Upper lobe of left lung (tissue), 6 donors: ENCODE results near the gene PDLIM5. TPM values are rescaled to one million over a fixed set of nuclear protein-coding genes. Genes with fewer than 3 reads are reported as not detected.

ENCODE experiments used
- ATAC-seq, 2 donors: fragments of 200-7000 bp; cut with Tn5 transposase; one replicate each; pipeline ENCODE4 v1.9.1; 2022; ENCODE audit warnings: mild to moderate bottlenecking in 2 of 2, moderate library complexity in 2 of 2; ENCODE audit not compliant: low FRiP score in 2 of 2
- DNase-seq, 2 donors: peaks; one replicate each; pipeline ENCODE4 v3.0.0-alpha.2; 2019 to 2020
- H3K27ac ChIP-seq, 4 donors: fragments of 200-600 bp; sonication (generic); one replicate each; pipeline ENCODE4 v1.5.1; 2016 to 2019
- H3K27me3 ChIP-seq, 4 donors: fragments of 200-600 bp; sonication (generic); one replicate each; pipeline ENCODE4 v1.5.1; 2017 to 2019
- H3K36me3 ChIP-seq, 4 donors: fragments of 200-600 bp; sonication (generic); one replicate each; pipeline ENCODE4 v1.5.1; 2016 to 2019
- H3K4me1 ChIP-seq, 4 donors: fragments of 200-600 bp; sonication (generic); one replicate each; pipeline ENCODE4 v1.5.1; 2018 to 2019
- H3K4me3 ChIP-seq, 4 donors: fragments of 200-600 bp; sonication (generic); one replicate each; pipeline ENCODE4 v1.5.1; 2017 to 2019; ENCODE audit warnings: mild to moderate bottlenecking in 2 of 4, moderate library complexity in 1 of 4
- H3K9me3 ChIP-seq, 4 donors: fragments of 200-600 bp; sonication (generic); one replicate each; pipeline ENCODE4 v1.5.1; 2018 to 2019
- CTCF ChIP-seq, 6 experiments: fragments of 450-650 bp in 4 of 6; fragments of 200-600 bp in 2 of 6; sonication (generic) in 2 of 6; IDR thresholded peaks; one replicate each; pipeline ENCODE4 v1.5.1; 2016 to 2019; ENCODE audit warnings: antibody characterized with exemption in 6 of 6
- EP300 ChIP-seq, 4 donors: sonication (generic); formaldehyde crosslinking; IDR thresholded peaks; one replicate each; pipeline ENCODE4 v1.5.1; 2017; ENCODE audit warnings: antibody characterized with exemption in 4 of 4, control low read depth in 2 of 4
- POLR2A ChIP-seq, 4 donors: fragments of 450-650 bp; IDR thresholded peaks; one replicate each; pipeline ENCODE4 v1.5.1; 2016 to 2017; ENCODE audit warnings: antibody characterized with exemption in 4 of 4, mild to moderate bottlenecking in 2 of 4
- POLR2AphosphoS5 ChIP-seq, 2 donors: sonication (generic); formaldehyde crosslinking; IDR thresholded peaks; one replicate each; pipeline ENCODE4 v1.5.1; 2017; ENCODE audit warnings: antibody characterized with exemption in 2 of 2
- WGBS, 2 donors: methylation state at CpG; one replicate each; pipeline ENCODE4 v1.1.5; 2017 to 2018; 5-methylcytosine and 5-hydroxymethylcytosine counted together
- total RNA-seq, 6 donors: library from RNA; depleted of rRNA in 4 of 6; stranded (reverse); fragments of >200 nt in 4 of 6; gene quantifications; one replicate each; pipeline versions ENCODE4 v1.1.0 to v1.2.1, GENCODE V29; 2016 to 2021
- donor health status: DM: no; HTN: no; CAD: no; lungs with moderate emphysema.
- donor health status: DM: no; HTN: yes; CAD: no; lungs with severe emphysema.

Gene PDLIM5
- total RNA-seq, 6 donors from 2014 or later, result 24.1 to 105 (median 73.0) TPM

GRCh38 chr4:94490437-94490836 is 38.7 kb downstream of the PDLIM5 start:
- DNase-seq (no peak), ATAC-seq (no peak)
- no peak overlapping the region for H3K4me3 ChIP-seq
- WGBS, 2 donors, result 94 to 99% methylated on average over 1 of the region's 1 CpG
- H3K27me3 ChIP-seq, result no peaks in the 10 kb centered on the region
- H3K27ac ChIP-seq, result no peak overlapping the region
- no peaks in the 10 kb centered on the region for H3K9me3 ChIP-seq
- peaks cover 3 to 11% (median 5%) of the 10 kb centered on the region in 4 donors for H3K4me1 ChIP-seq
- no peak for TF ChIP-seq POLR2A (IDR thresholded peaks at IDR 0.05)
- H3K36me3 ChIP-seq, result no peaks in the 10 kb centered on the region

GRCh38 chr4:94491322-94491721 is 39.6 kb downstream of the PDLIM5 start:
- DNase-seq (no peak), ATAC-seq (no peak)
- WGBS, 2 donors, result 81 to 89% methylated on average over 2 of the region's 2 CpGs
- H3K27me3 ChIP-seq, result no peaks in the 10 kb centered on the region
- H3K9me3 ChIP-seq, result no peaks in the 10 kb centered on the region
- no peak for TF ChIP-seq EP300 (IDR thresholded peaks at IDR 0.05)
- no peak for TF ChIP-seq POLR2A (IDR thresholded peaks at IDR 0.05)
- TF ChIP-seq POLR2AphosphoS5 (IDR thresholded peaks at IDR 0.05), result no peak
- no peak for TF ChIP-seq CTCF (IDR thresholded peaks at IDR 0.05)
- H3K27ac ChIP-seq, result no peak overlapping the region
- peaks cover 0 to 6% (median 4%) of the 10 kb centered on the region in 4 donors for H3K4me1 ChIP-seq
- H3K36me3 ChIP-seq, result no peaks in the 10 kb centered on the region
- H3K4me3 ChIP-seq, result no peak overlapping the region

GRCh38 chr4:94495408-94495807 is 43.7 kb downstream of the PDLIM5 start:
- TF ChIP-seq POLR2AphosphoS5 (IDR thresholded peaks at IDR 0.05), result no peak
- no peak for TF ChIP-seq POLR2A (IDR thresholded peaks at IDR 0.05)
- no peak for TF ChIP-seq EP300 (IDR thresholded peaks at IDR 0.05)
- no peak for TF ChIP-seq CTCF (IDR thresholded peaks at IDR 0.05)
- no peaks in the 10 kb centered on the region for H3K9me3 ChIP-seq
- no peak overlapping the region for H3K27ac ChIP-seq
- no peak overlapping the region for H3K4me3 ChIP-seq
- ATAC-seq, result no peak
- no peaks in the 10 kb centered on the region for H3K4me1 ChIP-seq
- WGBS, 2 donors, result 91 to 98% methylated on average over 2 of the region's 2 CpGs
- H3K36me3 ChIP-seq, result no peaks in the 10 kb centered on the region
- no peaks in the 10 kb centered on the region for H3K27me3 ChIP-seq
- DNase-seq, result no peak

GRCh38 chr4:94497690-94498089 is 45.9 kb downstream of the PDLIM5 start:
- H3K27ac ChIP-seq, result no peak overlapping the region
- no peak for ATAC-seq

GRCh38 chr4:94498502-94498901 is 46.8 kb downstream of the PDLIM5 start:
- no peak overlapping the region for H3K27ac ChIP-seq
- no peaks in the 10 kb centered on the region for H3K27me3 ChIP-seq
- no peaks in the 10 kb centered on the region for H3K9me3 ChIP-seq
- H3K4me1 ChIP-seq, result no peaks in the 10 kb centered on the region
- DNase-seq, result no peak
- no peak overlapping the region for H3K4me3 ChIP-seq
- 77 to 78% methylated on average over 1 of the region's 1 CpG for WGBS, 2 donors
- no peak for ATAC-seq
- no peaks in the 10 kb centered on the region for H3K36me3 ChIP-seq
- TF ChIP-seq CTCF (IDR thresholded peaks at IDR 0.05) (no peak), POLR2AphosphoS5 (IDR thresholded peaks at IDR 0.05) (no peak), EP300 (IDR thresholded peaks at IDR 0.05) (no peak), POLR2A (IDR thresholded peaks at IDR 0.05) (no peak)

More at GRCh38 chr4:94497690-94498089, 45.9 kb downstream of the PDLIM5 start:
- Histone ChIP-seq H3K4me1 (no peaks in the 10 kb centered on the region), H3K4me3 (no peak overlapping the region), H3K9me3 (no peaks in the 10 kb centered on the region), H3K36me3 (no peaks in the 10 kb centered on the region), H3K27me3 (no peaks in the 10 kb centered on the region)
- no peak for DNase-seq
- no peak for TF ChIP-seq CTCF (IDR thresholded peaks at IDR 0.05)
- no peak for TF ChIP-seq POLR2AphosphoS5 (IDR thresholded peaks at IDR 0.05)
- TF ChIP-seq POLR2A (IDR thresholded peaks at IDR 0.05), result no peak
- no peak for TF ChIP-seq EP300 (IDR thresholded peaks at IDR 0.05)
- 84 to 94% methylated on average over 2 of the region's 2 CpGs for WGBS, 2 donors
